ENCODE results near the gene TLE1. TPM values are rescaled to one million over a fixed set of nuclear protein-coding genes. Genes with fewer than 3 reads are reported as not detected.
A peak's percentile ranks its signal among the peaks of the same experiment; 100 is the strongest.

The TLE1 gene
- total and polyA plus RNA-seq, 2 donors (not counting 1 experiment from before 2014, with no cell fraction given) = 33.5 to 80.3 TPM

DNA sequence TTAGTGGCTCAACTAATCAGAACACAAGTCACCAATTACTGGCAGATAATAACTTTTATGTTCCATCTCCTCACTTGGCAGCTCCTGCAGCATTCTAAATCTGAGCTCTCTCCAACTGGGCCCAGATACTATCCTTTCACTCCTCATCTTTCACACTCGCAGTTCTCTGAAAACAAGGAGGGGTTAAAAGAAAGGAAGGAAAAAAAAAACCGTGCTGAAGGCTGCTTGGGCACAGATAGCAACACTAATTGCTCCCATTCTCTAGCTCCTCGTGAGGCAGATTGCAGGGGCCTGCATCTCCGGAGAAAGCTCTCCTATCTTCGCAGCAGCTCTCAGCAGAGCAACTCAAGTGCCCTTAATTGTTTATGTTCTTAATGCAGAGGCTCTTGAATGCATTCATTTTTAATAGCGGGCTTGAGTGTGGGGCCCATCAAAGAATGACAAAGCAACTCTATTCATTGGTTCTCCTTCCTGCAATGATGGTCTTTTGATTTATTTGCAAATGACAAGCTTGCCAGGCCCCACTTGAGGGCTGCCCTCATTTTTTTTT is 23.9 kb downstream of the TLE1 start:
- H3K27me3 ChIP-seq (replicated peaks in 1 of 4; ENCODE audit: control extremely low read depth in 1 of 4, control insufficient read depth in 3 of 4, insufficient read depth in 4 of 4, low read length in 3 of 4) = no peaks in the 10 kb centered on the region
- H3K4me1 ChIP-seq (ENCODE audit: control insufficient read depth in 2 of 2, insufficient read depth in 2 of 2, low read length in 2 of 2) = peaks cover 63 to 66% of the 10 kb centered on the region in 2 donors
- peak overlapping the region; percentile 56 for H3K4me2 ChIP-seq (replicated peaks; ENCODE audit: low read depth, low read length, poor library complexity, severe bottlenecking)
- TF ChIP-seq, protein P1, sequence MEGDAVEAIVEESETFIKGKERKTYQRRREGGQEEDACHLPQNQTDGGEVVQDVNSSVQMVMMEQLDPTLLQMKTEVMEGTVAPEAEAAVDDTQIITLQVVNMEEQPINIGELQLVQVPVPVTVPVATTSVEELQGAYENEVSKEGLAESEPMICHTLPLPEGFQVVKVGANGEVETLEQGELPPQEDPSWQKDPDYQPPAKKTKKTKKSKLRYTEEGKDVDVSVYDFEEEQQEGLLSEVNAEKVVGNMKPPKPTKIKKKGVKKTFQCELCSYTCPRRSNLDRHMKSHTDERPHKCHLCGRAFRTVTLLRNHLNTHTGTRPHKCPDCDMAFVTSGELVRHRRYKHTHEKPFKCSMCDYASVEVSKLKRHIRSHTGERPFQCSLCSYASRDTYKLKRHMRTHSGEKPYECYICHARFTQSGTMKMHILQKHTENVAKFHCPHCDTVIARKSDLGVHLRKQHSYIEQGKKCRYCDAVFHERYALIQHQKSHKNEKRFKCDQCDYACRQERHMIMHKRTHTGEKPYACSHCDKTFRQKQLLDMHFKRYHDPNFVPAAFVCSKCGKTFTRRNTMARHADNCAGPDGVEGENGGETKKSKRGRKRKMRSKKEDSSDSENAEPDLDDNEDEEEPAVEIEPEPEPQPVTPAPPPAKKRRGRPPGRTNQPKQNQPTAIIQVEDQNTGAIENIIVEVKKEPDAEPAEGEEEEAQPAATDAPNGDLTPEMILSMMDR (IDR thresholded peaks at IDR 0.05) = no peak
- no peak for TF ChIP-seq EZH2 (IDR thresholded peaks at IDR 0.05; ENCODE audit: borderline replicate concordance, insufficient read depth, low read depth, low read length, poor library complexity, severe bottlenecking)
- peak overlapping the region; percentile 31 to 52 for H3K27ac ChIP-seq (ENCODE audit: low read length in 2 of 2)
- 24% methylated on average over 2 of the region's 6 CpGs for whole genome bisulfite sequencing (ENCODE audit: insufficient coverage)
- Mint-ChIP-seq H3K4me1 (peaks cover 79% of the 10 kb centered on the region), H3K27me3 (no peaks in the 10 kb centered on the region), H3K4me3 (peak overlapping the region; percentile 73), H3K9me3 (ENCODE audit: insufficient read depth) (peaks cover 4% of the 10 kb centered on the region), H3K27ac (peak overlapping the region; percentile 84)
- no peak for DNase-seq
- CTCF ChIA-PET = interaction anchor here (1.4 kb wide), 1 partner anchor 21 kb away, joined by 9 read pairs; no protein-coding TSS in a partner anchor
- peaks cover 44% of the 10 kb centered on the region for H4K20me1 ChIP-seq (ENCODE audit: control insufficient read depth, insufficient read depth, low read length, poor library complexity, severe bottlenecking)
- H3K4me3 ChIP-seq (ENCODE audit: control extremely low read depth in 1 of 5, extremely low read depth in 1 of 5, insufficient read depth in 1 of 5, low read depth in 2 of 5, low read length in 4 of 5) = no peak overlapping the region
- peaks cover 0 to 13% (median 0%) of the 10 kb centered on the region in 3 donors for H3K9me3 ChIP-seq (ENCODE audit: control extremely low read depth in 1 of 3, control insufficient read depth in 2 of 3, insufficient read depth in 1 of 3, low read length in 2 of 3)
- H3K36me3 ChIP-seq (replicated peaks in 1 of 2; ENCODE audit: control extremely low read depth in 1 of 2, control insufficient read depth in 1 of 2, extremely low read depth in 1 of 2, insufficient read depth in 2 of 2, low read length in 1 of 2) = no peaks in the 10 kb centered on the region
- H3K79me2 ChIP-seq (ENCODE audit: control insufficient read depth, insufficient read depth, low read length) = peaks cover 79% of the 10 kb centered on the region
- intact Hi-C loops (cut with micrococcal nuclease) = loop anchor here (1.0 kb wide), 1 partner anchor 9 kb away; no protein-coding TSS in a partner anchor
- no peak overlapping the region for H2AFZ ChIP-seq (ENCODE audit: insufficient read depth, low read depth, low read length, poor library complexity, severe bottlenecking)
- POLR2A ChIA-PET = interaction anchor here (1.4 kb wide), 1 partner anchor 10 kb away, joined by 3 read pairs; no protein-coding TSS in a partner anchor
- no peak for ATAC-seq (ENCODE audit: low read depth)
- peak overlapping the region; percentile 22 for H3K9ac ChIP-seq (ENCODE audit: low read length)

DNA sequence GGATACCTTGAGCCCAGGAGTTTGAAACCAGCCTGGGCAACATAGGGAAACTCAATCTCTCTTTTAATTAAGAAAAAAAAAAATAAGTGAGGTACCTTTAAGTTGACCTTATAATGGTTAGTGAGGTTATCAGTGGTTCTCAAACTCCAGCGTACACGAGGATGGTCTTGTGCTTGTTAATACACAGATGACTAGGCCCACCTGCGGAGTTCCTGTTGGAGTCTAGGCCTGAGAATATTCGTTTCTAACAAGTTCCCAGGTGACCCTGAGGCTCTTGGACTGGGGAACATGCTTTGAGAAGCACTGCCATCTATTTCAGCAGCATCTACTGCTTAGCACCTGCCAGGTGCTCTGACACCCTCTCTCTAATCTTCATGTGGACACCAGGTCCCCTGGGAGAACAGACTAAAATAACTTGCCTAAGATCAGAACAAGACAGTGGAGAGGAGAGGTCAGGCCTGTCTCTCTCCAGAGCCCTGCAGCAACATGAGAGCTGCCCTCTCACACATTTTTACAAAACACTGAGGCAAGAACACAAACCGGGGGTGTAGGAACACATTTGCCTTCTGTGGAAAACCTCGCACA is 24.6 kb downstream of the TLE1 start:
- no peaks in the 10 kb centered on the region for H3K27me3 Mint-ChIP-seq
- Histone ChIP-seq H3K27ac (ENCODE audit: low read length in 2 of 2) (peak overlapping the region; percentile 31 to 52), H3K4me2 (replicated peaks; ENCODE audit: low read depth, low read length, poor library complexity, severe bottlenecking) (peak overlapping the region; percentile 56), H3K79me2 (ENCODE audit: control insufficient read depth, insufficient read depth, low read length) (peaks cover 77% of the 10 kb centered on the region), H3K9me3 (ENCODE audit: control extremely low read depth in 1 of 3, control insufficient read depth in 2 of 3, insufficient read depth in 1 of 3, low read length in 2 of 3) (peaks cover 0 to 13% (median 0%) of the 10 kb centered on the region in 3 donors), H3K9ac (ENCODE audit: low read length) (peak overlapping the region; percentile 22), H3K4me1 (ENCODE audit: control insufficient read depth in 2 of 2, insufficient read depth in 2 of 2, low read length in 2 of 2) (peaks cover 61 to 65% of the 10 kb centered on the region in 2 donors), H3K36me3 (replicated peaks in 1 of 2; ENCODE audit: control extremely low read depth in 1 of 2, control insufficient read depth in 1 of 2, extremely low read depth in 1 of 2, insufficient read depth in 2 of 2, low read length in 1 of 2) (no peaks in the 10 kb centered on the region), H3K27me3 (replicated peaks in 1 of 4; ENCODE audit: control extremely low read depth in 1 of 4, control insufficient read depth in 3 of 4, insufficient read depth in 4 of 4, low read length in 3 of 4) (no peaks in the 10 kb centered on the region), H3K4me3 (ENCODE audit: control extremely low read depth in 1 of 5, extremely low read depth in 1 of 5, insufficient read depth in 1 of 5, low read depth in 2 of 5, low read length in 4 of 5) (no peak overlapping the region), H2AFZ (ENCODE audit: insufficient read depth, low read depth, low read length, poor library complexity, severe bottlenecking) (no peak overlapping the region), H4K20me1 (ENCODE audit: control insufficient read depth, insufficient read depth, low read length, poor library complexity, severe bottlenecking) (peaks cover 42% of the 10 kb centered on the region)
- TF ChIP-seq EZH2 (IDR thresholded peaks at IDR 0.05; ENCODE audit: borderline replicate concordance, insufficient read depth, low read depth, low read length, poor library complexity, severe bottlenecking) = no peak
- TF ChIP-seq, protein P1 (IDR thresholded peaks at IDR 0.05) = no peak
- H3K4me3 Mint-ChIP-seq = peak overlapping the region; percentile 73
- POLR2A ChIA-PET = interaction anchor here (0.6 kb wide), 1 partner anchor 10 kb away, joined by 3 read pairs; no protein-coding TSS in a partner anchor
- H3K27ac Mint-ChIP-seq = peak overlapping the region; percentile 84
- 20% methylated on average over 5 of the region's 6 CpGs for WGBS (ENCODE audit: insufficient coverage)
- peaks cover 78% of the 10 kb centered on the region for H3K4me1 Mint-ChIP-seq
- ATAC-seq (ENCODE audit: low read depth) (peak; percentile 71), DNase-seq (peak; percentile 57)
- CTCF ChIA-PET = interaction anchor here (1.4 kb wide), 1 partner anchor 22 kb away, joined by 9 read pairs; no protein-coding TSS in a partner anchor
- intact Hi-C loops (cut with micrococcal nuclease) = loop anchor here (1.0 kb wide), 1 partner anchor 8 kb away; no protein-coding TSS in a partner anchor
- H3K9me3 Mint-ChIP-seq (ENCODE audit: insufficient read depth) = peaks cover 4% of the 10 kb centered on the region
